Naive thymus-derived CD8-positive, alpha-beta T cell (primary cell): ENCODE results near the gene NAP1L4. TPM values are rescaled to one million over a fixed set of nuclear protein-coding genes. Genes with fewer than 3 reads are reported as not detected.

Source experiments
- ATAC-seq, 2 donors: fragments of 150-1000 bp; cut with Tn5 transposase in 1 of 2; sonication (Bioruptor Pico), chemical (Tn5 transposase) in 1 of 2; 1 replicate in 1 of 2; 2 replicates in 1 of 2; pipeline ENCODE4 v1.10.0; 2021; ENCODE audit warnings: mild to moderate bottlenecking in 2 of 2, moderate library complexity in 2 of 2
- POLR2A ChIA-PET: fragments of 350-600 bp; sonication (Branson Sonifier 250); formaldehyde crosslinking; loops from one replicate; lab custom pipeline; 2021; ENCODE audit warnings: antibody characterized with exemption; lab: Charles Lee
- DNase-seq, 10 donors: peaks; one replicate each; pipeline versions ENCODE4 v3.0.0 to v3.0.0-alpha.2; 2020 to 2022
- H3K27ac Mint-ChIP-seq, 10 donors: one replicate each; pipeline ENCODE4 v1.8.0; 2020 to 2022; ENCODE audit warnings: mild to moderate bottlenecking in 10 of 10, mixed read lengths in 10 of 10, moderate library complexity in 4 of 10, inconsistent platforms in 1 of 10
- H3K27me3 Mint-ChIP-seq, 5 donors: one replicate each; pipeline ENCODE4 v1.8.0; 2021 to 2022; ENCODE audit warnings: mixed read lengths in 5 of 5
- H3K36me3 Mint-ChIP-seq, 3 donors: one replicate each; pipeline ENCODE4 v1.8.0; 2020 to 2022; ENCODE audit warnings: mixed read lengths in 3 of 3, mild to moderate bottlenecking in 2 of 3, inconsistent platforms in 1 of 3
- H3K4me1 Mint-ChIP-seq, 4 donors: one replicate each; pipeline ENCODE4 v1.8.0; 2021 to 2022; ENCODE audit warnings: mixed read lengths in 4 of 4
- H3K4me3 Mint-ChIP-seq, 10 donors: one replicate each; pipeline ENCODE4 v1.8.0; 2020 to 2022; ENCODE audit warnings: mild to moderate bottlenecking in 10 of 10, mixed read lengths in 10 of 10, moderate library complexity in 6 of 10, inconsistent platforms in 1 of 10
- H3K9me3 Mint-ChIP-seq, 9 donors: one replicate each; pipeline ENCODE4 v1.8.0; 2020 to 2022; ENCODE audit warnings: mixed read lengths in 9 of 9, mild to moderate bottlenecking in 3 of 9, inconsistent platforms in 1 of 9, moderate library complexity in 1 of 9
- polyA plus RNA-seq, 3 donors: library from polyadenylated mRNA; unstranded; fragments of 300-500 nt; fragmentation: Illumina TruSeq; gene quantifications; one replicate each; pipeline ENCODE4 v1.2.3, GENCODE V29; 2021
- total RNA-seq, 8 experiments: library from RNA in 2 of 8; stranded (reverse) in 2 of 8; gene quantifications; one replicate each; pipeline ENCODE4 v1.2.3 and lab custom pipeline; 2021 to 2026

The NAP1L4 gene
- total and polyA plus RNA-seq, 5 experiments from 2014 or later, result 169 to 471 (median 207) TPM

GRCh38 chr11:2990617-2991451, 1.3 kb downstream of the NAP1L4 start:
- peaks cover 20 to 56% (median 37%) of the 10 kb centered on the region in 4 donors for H3K4me1 Mint-ChIP-seq
- DNase-seq (peak in 2 of 10 donors; percentile 12 to 31), ATAC-seq (no peak)
- peak overlapping the region; percentile 79 to 100 (median 98) for H3K4me3 Mint-ChIP-seq
- H3K9me3 Mint-ChIP-seq, result no peaks in the 10 kb centered on the region
- peaks cover 4 to 16% (median 9%) of the 10 kb centered on the region in 3 donors for H3K36me3 Mint-ChIP-seq
- peaks cover 0 to 2% (median 0%) of the 10 kb centered on the region in 5 donors for H3K27me3 Mint-ChIP-seq
- POLR2A ChIA-PET, result interaction anchor here (1.3 to 14.4 kb wide), 4 partner anchors 11 to 30 kb away, joined by 4 to 457 read pairs (median 21); no protein-coding TSS in a partner anchor
- H3K27ac Mint-ChIP-seq, result peak overlapping the region; percentile 89 to 99 (median 96)

- Mint-ChIP-seq H3K4me1 (peaks cover 22 to 64% (median 44%) of the 10 kb centered on the region in 4 donors), H3K9me3 (no peaks in the 10 kb centered on the region), H3K27me3 (peaks cover 0 to 2% (median 0%) of the 10 kb centered on the region in 5 donors), H3K36me3 (peaks cover 4 to 21% (median 11%) of the 10 kb centered on the region in 3 donors), H3K4me3 (peak overlapping the region; percentile 79 to 100 (median 98)), H3K27ac (peak overlapping the region; percentile 89 to 99 (median 96))
- ATAC-seq, result no peak
- no peak for DNase-seq
- POLR2A ChIA-PET, result interaction anchor here (0.9 to 14.4 kb wide), 11 partner anchors 8 to 589 kb away, joined by 3 to 457 read pairs (median 4); partner anchors contain the start of gene TSSC4
Measured at GRCh38 chr11:2989551-2989950, 2.6 kb downstream of the NAP1L4 start.

GRCh38 chr11:2989006-2989405, 3.1 kb downstream of the NAP1L4 start:
- POLR2A ChIA-PET, result interaction anchor here (0.6 to 14.4 kb wide), 13 partner anchors 8 to 588 kb away, joined by 3 to 457 read pairs (median 4); partner anchors contain the start of genes CARS1 and TSSC4
- Mint-ChIP-seq H3K4me3 (peak overlapping the region; percentile 79 to 100 (median 98)), H3K4me1 (peaks cover 23 to 70% (median 49%) of the 10 kb centered on the region in 4 donors), H3K9me3 (no peaks in the 10 kb centered on the region), H3K27ac (peak overlapping the region; percentile 89 to 99 (median 96)), H3K27me3 (peaks cover 0 to 2% (median 0%) of the 10 kb centered on the region in 5 donors), H3K36me3 (peaks cover 4 to 27% (median 13%) of the 10 kb centered on the region in 3 donors)
- DNase-seq (peak in 2 of 10 donors; percentile 13 to 34), ATAC-seq (no peak)

- POLR2A ChIA-PET, result interaction anchor here (0.6 to 14.4 kb wide), 13 partner anchors 8 to 1230 kb away, joined by 3 to 457 read pairs (median 4); partner anchors contain the start of genes CARS1 and TSSC4
- peak overlapping the region; percentile 79 to 100 (median 98) for H3K4me3 Mint-ChIP-seq
- peaks cover 4 to 34% (median 13%) of the 10 kb centered on the region in 3 donors for H3K36me3 Mint-ChIP-seq
- H3K9me3 Mint-ChIP-seq, result no peaks in the 10 kb centered on the region
- H3K27me3 Mint-ChIP-seq, result peaks cover 0 to 2% (median 0%) of the 10 kb centered on the region in 5 donors
- DNase-seq (peak; percentile 19 to 80 (median 52)), ATAC-seq (peak; percentile 47 to 58)
- H3K4me1 Mint-ChIP-seq, result peaks cover 26 to 78% (median 57%) of the 10 kb centered on the region in 4 donors
- peak overlapping the region; percentile 89 to 99 (median 95) for H3K27ac Mint-ChIP-seq
Measured at GRCh38 chr11:2987881-2988861, 4.0 kb downstream of the NAP1L4 start.

GRCh38 chr11:2983908-2984307, 8.2 kb downstream of the NAP1L4 start:
- Mint-ChIP-seq H3K9me3 (no peaks in the 10 kb centered on the region), H3K36me3 (peaks cover 2 to 55% (median 4%) of the 10 kb centered on the region in 3 donors), H3K27ac (peak overlapping the region; percentile 2 to 92 (median 82)), H3K4me1 (peaks cover 24 to 86% (median 65%) of the 10 kb centered on the region in 4 donors), H3K4me3 (peak overlapping the region; percentile 39 to 82 (median 60)), H3K27me3 (no peaks in the 10 kb centered on the region)
- ATAC-seq (no peak), DNase-seq (no peak)
- POLR2A ChIA-PET, result interaction anchor here (0.7 to 6.9 kb wide), 7 partner anchors 9 to 56 kb away, joined by 3 to 35 read pairs (median 4); no protein-coding TSS in a partner anchor

- Mint-ChIP-seq H3K36me3 (peaks cover 4 to 64% (median 5%) of the 10 kb centered on the region in 3 donors), H3K27me3 (no peaks in the 10 kb centered on the region), H3K4me1 (peaks cover 24 to 84% (median 67%) of the 10 kb centered on the region in 4 donors), H3K4me3 (peak overlapping the region in 8 of 10 donors; percentile 31 to 79 (median 74)), H3K27ac (peak overlapping the region; percentile 30 to 88 (median 78)), H3K9me3 (no peaks in the 10 kb centered on the region)
- ATAC-seq (no peak), DNase-seq (no peak)
- POLR2A ChIA-PET, result interaction anchor here (0.9 to 6.9 kb wide), 5 partner anchors 10 to 32 kb away, joined by 3 to 35 read pairs (median 7); partner anchors contain the start of gene NAP1L4
Measured at GRCh38 chr11:2982214-2982613, 9.9 kb downstream of the NAP1L4 start.

GRCh38 chr11:2981130-2981529, 11.0 kb downstream of the NAP1L4 start:
- Mint-ChIP-seq H3K4me1 (peaks cover 30 to 82% (median 71%) of the 10 kb centered on the region in 4 donors), H3K9me3 (no peaks in the 10 kb centered on the region), H3K27ac (peak overlapping the region in 5 of 10 donors; percentile 11 to 75 (median 69)), H3K27me3 (no peaks in the 10 kb centered on the region), H3K36me3 (peaks cover 4 to 67% (median 11%) of the 10 kb centered on the region in 3 donors), H3K4me3 (peak overlapping the region; percentile 4 to 78 (median 51))
- ATAC-seq, result peak in 1 of 2 donors; percentile 23
- POLR2A ChIA-PET, result interaction anchor here (0.7 to 6.9 kb wide), 12 partner anchors 8 to 555 kb away, joined by 3 to 35 read pairs (median 3); partner anchors contain the start of gene NAP1L4
- no peak for DNase-seq

GRCh38 chr11:2980168-2980840, 11.8 kb downstream of the NAP1L4 start:
- POLR2A ChIA-PET, result interaction anchor here (0.7 to 6.9 kb wide), 9 partner anchors 9 to 554 kb away, joined by 3 to 35 read pairs (median 3); no protein-coding TSS in a partner anchor
- Mint-ChIP-seq H3K27me3 (no peaks in the 10 kb centered on the region), H3K4me1 (peaks cover 32 to 84% (median 76%) of the 10 kb centered on the region in 4 donors), H3K27ac (peak overlapping the region in 5 of 10 donors; percentile 4 to 66 (median 15)), H3K9me3 (no peaks in the 10 kb centered on the region), H3K36me3 (peaks cover 4 to 73% (median 11%) of the 10 kb centered on the region in 3 donors), H3K4me3 (peak overlapping the region in 1 of 10 donors; percentile 42)
- DNase-seq (no peak), ATAC-seq (no peak)

GRCh38 chr11:2977113-2977512, 15.0 kb downstream of the NAP1L4 start:
- POLR2A ChIA-PET, result interaction anchor here (2.1 to 3.2 kb wide), 2 partner anchors 9 to 38 kb away, joined by 11 to 34 read pairs; no protein-coding TSS in a partner anchor
- H3K4me3 Mint-ChIP-seq, result no peak overlapping the region

GRCh38 chr11:2976294-2977063, 15.7 kb downstream of the NAP1L4 start:
- Mint-ChIP-seq H3K27ac (peak overlapping the region in 9 of 10 donors; percentile 9 to 90 (median 53)), H3K4me1 (peaks cover 21 to 66% (median 53%) of the 10 kb centered on the region in 4 donors), H3K9me3 (no peaks in the 10 kb centered on the region), H3K4me3 (no peak overlapping the region), H3K36me3 (peaks cover 0 to 80% (median 15%) of the 10 kb centered on the region in 3 donors), H3K27me3 (no peaks in the 10 kb centered on the region)
- DNase-seq, result no peak
- no peak for ATAC-seq
- POLR2A ChIA-PET, result interaction anchor here (1.3 to 3.2 kb wide), 9 partner anchors 10 to 115 kb away, joined by 3 to 34 read pairs (median 9); partner anchors contain the start of gene NAP1L4

More at GRCh38 chr11:2977113-2977512, 15.0 kb downstream of the NAP1L4 start:
- no peaks in the 10 kb centered on the region for H3K27me3 Mint-ChIP-seq
- no peak for ATAC-seq
- DNase-seq, result no peak
- peak overlapping the region in 7 of 10 donors; percentile 23 to 80 (median 56) for H3K27ac Mint-ChIP-seq
- H3K36me3 Mint-ChIP-seq, result peaks cover 0 to 78% (median 15%) of the 10 kb centered on the region in 3 donors
- peaks cover 24 to 72% (median 59%) of the 10 kb centered on the region in 4 donors for H3K4me1 Mint-ChIP-seq
- no peaks in the 10 kb centered on the region for H3K9me3 Mint-ChIP-seq
